GM18511 (cell line): ENCODE data around the gene FBXO41.

ENCODE experiments used
- ATAC-seq: cut with Tn5 transposase; IDR thresholded peaks from one replicate; pipeline ENCODE4 v1.9.1; 2021; ENCODE audit warnings: mild to moderate bottlenecking, moderate library complexity; ENCODE audit not compliant: unreplicated experiment

FBXO41 gene

DNA sequence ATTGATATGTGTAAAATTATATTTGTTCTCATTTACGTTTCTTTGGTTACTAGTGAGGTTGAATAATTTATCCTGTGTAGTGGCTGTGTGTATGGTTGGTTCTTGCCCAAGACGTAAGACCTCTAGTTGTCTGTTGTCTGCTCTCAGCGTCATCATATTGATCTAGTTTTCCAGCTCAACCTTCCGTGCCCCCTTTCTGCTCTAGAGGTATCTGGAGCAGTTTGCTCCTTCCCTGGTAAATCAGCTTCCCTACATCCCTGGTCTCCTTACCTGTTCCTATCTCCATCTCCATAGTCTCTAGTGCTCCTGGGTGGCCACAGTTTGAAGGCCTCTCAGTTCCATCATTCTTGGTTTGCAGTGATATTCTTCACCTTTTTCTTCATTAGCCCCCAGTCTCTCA lies 69.0 kb downstream of the FBXO41 start:
- no peak for ATAC-seq

DNA sequence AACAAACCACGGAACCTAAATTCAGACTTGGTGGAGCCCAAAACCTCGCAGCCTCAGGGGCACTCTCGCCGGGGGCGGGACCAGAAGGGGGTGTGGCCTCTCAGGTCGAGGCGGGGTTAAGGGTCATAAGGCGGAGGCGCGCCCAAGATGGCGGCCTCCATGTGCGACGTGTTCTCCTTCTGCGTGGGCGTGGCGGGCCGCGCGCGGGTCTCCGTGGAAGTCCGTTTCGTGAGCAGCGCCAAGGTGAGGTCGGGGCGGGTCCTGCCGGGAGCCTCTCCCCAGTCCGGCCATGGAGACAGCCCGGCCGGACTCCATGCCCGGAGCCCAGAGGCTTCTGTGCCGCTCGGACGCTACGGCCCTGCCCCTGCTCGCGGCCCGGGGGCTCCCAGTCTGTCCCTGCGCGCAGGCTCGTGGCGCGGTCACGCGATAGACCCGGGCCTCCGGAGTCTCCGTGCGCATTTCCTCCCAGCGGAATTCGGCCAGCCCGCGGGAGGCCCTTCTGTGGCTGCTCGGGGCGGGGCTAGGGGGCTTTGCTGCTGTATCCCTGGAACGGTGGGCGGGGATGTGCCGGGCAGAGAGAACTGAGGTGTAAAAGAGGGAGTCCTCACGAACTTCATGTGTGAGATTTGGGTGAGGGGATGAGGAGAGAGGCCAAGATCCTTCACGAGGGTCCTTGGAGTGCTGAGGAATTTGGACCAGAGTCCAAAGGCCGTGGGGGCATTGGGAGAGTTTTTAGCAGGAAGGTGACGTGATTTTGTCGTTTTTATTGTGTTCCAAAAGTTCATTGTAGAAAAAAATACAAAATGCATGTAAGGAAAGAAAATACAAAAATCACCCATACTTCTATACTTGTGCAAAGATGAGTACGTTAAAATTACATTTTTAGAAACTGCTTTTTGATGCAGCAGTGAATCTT lies 69.9 kb downstream of the FBXO41 start, which contains the start of gene SMYD5:
Gene SMYD5, plus strand, starts transcription at position 126 of the 916 bp plus-strand sequence. Its CDS starts 22 bp downstream, at position 148.
- ATAC-seq = peak; percentile 94

DNA sequence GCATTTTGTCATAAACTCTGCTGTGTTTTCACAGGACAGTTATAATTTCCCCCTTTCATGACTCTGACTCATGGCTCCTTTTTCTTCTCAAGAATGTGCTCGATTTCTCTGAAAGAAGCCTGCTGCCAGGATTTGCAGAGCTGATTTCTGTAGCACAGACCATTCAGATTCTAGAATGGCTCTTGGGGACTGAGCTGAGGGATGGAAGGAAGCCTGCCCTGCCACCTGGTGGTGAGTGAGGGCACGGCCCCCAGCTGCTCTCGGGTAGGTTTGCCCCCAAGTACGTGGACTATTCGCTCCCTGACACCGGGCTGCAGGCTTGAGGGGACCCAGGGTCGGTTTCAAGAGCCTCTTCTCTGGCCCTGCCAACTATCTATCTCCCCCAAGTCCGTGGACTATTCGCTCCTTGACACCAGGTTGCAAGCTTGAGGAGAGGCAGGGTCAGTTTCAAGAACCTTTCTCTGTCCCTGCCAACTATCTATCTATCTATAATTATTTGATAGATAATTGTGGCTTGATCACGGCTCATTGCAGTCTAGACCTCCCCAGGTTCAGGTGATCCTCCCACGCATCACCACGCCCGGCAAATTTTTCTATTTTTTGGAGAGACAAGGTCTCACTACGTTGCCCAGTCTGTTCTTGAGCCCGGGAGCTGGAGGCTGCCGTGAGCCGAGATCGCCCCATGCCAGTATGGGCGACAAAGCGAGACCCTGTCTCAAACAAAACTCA lies 71.7 kb downstream of the FBXO41 start:
- peak; percentile 75 for ATAC-seq

DNA sequence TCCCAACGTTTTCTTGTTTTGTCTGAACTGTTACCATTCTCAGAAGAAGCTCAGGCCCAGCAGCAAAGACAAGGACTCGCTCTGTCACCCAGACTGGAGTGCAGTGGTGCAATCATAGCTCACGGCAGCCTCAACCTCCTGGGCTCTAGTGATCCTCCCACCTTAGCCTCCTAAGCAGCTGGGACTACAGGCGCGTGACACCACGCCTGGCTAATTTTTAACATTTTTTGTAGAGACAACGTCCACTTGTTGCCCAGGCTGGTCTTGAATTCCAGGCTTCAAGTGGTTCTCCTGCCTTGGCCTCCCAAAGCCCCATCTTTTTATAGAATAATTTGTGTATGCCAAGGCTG lies 72.2 kb downstream of the FBXO41 start:
- ATAC-seq = no peak

DNA sequence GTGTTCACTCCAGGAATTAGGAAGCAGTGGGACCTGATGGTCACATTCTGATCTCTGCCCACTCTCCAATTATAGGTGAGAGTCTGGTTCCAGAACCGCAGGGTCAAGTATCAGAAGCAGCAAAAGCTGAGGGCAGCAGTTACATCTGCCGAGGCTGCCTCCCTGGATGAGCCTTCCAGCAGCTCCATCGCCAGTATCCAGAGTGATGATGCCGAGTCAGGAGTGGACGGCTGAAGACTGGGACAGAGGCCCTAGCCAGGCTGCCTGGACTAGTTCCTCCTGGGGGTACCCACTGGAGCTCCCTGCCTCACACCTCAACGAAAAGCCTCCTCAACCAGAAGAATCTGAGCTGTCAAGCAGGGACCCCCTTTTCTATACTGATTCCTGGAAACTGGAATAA lies 73.6 kb downstream of the FBXO41 start:
- ATAC-seq = no peak

DNA sequence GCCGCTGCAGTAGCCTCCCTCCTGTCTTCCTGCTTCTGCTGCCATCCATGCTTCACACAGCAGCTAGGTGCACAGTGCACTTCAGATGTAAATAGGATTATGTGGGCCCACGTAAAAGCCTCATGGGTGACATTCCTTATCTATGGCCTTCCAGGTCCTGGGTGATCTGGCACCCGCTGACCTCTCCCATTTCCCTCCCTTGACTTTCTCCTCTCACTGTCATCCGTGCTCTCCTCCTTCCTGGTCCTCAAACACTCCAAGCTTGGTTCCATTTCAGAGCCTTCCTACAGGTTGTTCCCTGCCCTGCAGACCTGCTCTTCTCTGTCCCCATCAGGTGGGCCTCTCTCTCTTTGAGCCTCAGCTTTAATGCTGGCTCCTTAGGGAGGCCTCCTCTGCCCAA lies 74.3 kb downstream of the FBXO41 start:
- ATAC-seq = no peak

DNA sequence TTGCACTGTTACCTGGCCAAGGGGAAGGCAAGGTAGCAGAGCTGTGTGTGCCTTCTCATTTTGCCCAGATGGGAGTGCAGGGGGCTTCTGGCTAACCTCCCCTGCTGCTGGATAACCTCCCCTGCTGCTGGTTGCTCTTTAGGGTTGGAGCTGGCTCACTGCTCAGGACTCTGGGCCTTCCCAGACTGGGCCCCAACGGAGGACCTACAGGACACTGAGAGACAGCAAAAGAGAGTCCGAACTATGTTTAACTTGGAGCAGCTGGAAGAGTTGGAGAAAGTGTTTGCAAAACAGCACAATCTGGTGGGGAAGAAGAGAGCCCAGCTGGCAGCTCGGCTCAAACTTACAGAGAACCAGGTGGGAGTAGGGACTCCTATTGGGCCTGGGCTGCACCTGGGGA lies 76.0 kb downstream of the FBXO41 start:
- no peak for ATAC-seq

DNA sequence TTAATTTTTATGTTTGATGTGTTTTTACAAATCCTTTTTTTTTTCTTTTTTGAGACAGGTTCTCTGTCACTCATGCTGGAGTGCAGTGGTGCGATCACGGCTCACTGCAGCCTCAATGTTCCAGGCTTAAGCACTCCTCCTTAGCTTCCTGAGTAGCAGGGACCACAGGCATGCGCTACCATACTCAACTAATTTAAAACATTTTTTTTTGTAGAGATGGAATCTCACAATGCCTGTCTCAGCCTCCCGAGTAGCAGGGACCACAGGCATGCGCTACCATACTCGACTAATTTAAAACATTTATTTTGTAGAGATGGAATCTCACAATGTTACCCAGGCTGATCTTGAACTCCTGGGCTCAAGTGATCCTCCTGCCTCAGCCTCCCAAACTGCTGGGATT lies 78.7 kb downstream of the FBXO41 start:
- no peak for ATAC-seq
